ENCODE data around the gene LRRC61. TPM values are rescaled to one million over a fixed set of nuclear protein-coding genes. Genes with fewer than 3 reads are reported as not detected.
"Not testable (repeated sequence)": the region's sequence is repeated elsewhere in the genome, so short reads cannot be mapped to it uniquely, and the experiment has no call there.

The LRRC61 gene
- total RNA-seq, 1 experiment from 2014 or later, result not detected

DNA sequence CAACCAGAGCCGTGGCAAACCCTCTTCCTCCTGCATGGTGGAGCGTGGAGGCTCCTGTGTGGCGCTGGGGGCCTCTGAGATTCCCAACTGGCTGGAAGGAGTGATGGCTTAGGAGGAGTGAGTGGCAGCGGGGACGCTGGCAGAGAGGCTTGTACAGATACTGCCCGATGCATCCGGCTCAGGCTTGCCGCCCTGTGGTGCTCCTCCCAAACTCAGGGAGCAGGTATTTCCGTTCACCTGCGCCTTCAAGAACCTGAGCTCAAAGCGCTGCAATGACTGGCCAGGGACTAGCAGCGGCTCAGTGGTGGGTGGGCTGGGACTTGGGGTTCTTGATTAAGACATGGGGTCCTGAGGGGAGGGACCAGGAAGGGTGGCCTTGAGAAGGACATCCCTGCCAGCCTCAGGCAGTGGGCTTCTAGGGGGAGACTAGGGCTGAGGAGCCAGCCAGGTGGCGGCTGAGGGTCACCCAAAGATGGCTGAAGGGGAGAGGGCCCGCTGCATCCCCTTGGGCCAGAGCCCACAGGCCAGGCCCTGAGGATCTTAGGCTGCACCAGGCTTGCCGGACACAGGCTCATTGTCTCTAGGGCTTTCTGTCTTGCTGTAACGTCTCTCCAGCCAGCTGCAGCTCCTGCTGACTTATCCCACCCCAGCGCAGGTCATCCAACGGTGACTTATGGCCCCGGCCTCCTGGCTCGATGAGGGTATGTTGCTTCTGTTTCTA is 59.1 kb downstream of the LRRC61 start:
- no peak for DNase-seq (ENCODE audit: low spot score)

DNA sequence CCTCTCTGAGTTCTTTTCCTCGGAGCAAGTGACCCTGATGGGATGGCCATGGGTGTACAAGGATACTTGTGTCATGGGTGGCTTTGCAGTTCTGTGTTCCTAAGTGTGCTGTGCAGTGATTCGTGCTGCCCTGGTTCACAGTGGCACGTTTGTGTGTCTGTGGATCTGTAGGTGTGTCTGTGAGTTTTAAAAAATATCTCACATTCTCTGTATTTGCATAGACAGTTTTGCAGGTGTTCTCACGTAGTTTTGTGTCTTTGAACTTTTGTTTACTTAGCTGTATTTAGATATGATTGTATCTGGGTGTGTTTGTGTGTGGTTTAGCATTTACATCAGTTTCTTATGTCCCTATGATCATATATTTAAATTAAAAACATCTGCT is 59.7 kb downstream of the LRRC61 start:
- no peak for DNase-seq (ENCODE audit: low spot score)

DNA sequence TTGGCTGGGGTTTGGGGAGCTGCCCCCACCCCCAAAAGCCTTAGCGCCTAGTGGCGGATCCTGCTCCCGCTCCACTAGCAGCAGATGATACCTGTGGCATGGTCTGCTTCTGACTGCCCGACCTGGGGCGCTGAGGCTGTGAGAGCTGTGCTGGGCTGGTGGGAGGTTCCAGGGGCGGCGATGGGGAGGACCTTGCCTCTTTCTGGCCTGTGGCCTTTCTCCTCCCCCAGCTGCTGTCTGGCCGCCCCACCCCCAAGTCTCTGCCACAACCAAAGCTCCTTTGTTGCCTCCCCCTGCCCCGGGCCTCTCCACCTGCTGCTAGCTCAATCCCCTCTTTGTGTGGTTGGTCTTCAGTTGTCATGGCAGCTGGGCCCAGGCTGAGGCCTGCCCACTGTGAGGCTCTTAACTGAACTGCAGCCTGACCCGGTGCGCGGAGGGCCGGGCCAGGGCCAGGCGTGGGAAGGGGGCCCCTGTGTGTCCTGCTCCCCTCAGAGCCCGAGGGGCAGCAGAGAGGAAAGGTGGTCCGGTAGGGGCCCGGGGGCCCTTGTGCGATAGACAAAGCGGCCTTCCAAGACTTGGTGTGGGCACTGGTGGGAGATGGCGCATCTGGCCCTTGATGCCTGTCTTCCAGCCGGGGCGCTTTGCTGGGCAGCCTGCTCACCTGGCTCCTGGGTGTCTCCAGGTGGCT is 60.7 kb downstream of the LRRC61 start:
- no peak for DNase-seq (ENCODE audit: low spot score)

DNA sequence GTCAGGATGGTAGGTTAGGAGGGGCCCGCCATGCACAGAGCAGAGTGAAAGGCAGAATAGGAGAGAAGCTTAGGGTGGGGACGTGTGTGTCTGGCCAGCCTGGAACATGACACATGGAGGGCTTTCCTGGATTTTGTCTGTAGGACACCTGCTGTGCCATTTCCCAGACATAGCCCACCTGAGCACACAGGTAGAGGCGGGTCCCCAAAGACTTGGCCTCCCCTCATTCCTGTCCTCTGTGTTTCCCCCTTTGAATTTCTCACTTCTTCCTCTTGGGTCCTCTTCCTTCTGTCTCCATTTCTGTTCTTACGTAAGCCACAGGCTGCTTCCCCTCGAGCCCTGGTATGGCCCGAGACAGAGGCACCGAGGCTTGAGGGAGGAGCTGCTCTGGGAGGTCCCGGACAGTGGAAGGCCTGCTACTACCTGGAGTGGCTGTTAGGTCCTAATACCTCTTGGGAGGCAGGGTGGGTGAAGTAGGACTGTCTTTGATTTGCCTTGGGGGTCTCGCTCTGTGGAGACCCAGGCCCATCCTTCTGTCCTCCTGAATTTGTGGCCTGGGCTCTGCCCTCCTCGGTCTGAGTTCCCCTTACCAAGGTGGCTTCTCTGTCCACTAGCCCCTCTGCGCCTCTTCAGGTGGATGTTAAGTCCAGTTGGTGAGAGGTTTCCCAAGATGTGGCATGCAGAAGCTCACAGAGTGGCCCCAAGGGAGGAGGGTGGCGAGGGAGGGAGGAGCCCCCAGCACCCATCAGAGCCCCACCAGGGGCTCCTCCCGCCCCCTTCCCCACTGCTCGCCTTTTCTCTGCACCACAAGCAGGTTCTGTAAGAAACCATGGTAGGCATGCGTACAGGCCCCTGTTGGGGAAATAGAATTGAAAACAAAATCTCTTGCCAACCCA is 61.5 kb downstream of the LRRC61 start:
- DNase-seq (ENCODE audit: low spot score), result no peak

DNA sequence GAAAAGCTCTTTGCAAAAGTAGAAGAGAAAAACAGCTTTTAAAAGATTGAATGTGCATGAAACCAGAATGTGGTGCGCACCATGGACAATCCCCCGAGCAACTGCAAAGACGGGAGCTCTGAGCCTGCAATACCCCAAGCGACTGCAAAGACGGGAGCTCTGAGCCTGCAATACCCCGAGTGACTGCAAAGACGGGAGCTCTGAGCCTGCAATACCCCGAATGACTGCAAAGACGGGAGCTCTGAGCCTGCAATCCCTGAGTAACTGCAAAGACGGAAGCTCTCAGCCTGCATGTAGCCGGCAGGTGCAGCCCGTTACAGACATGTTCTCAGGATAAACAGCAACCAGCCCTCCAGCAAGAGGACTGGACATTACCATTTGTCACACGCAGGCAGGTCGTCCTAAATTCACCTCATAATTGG is 62.2 kb downstream of the LRRC61 start:
- DNase-seq (ENCODE audit: low spot score), result no peak

DNA sequence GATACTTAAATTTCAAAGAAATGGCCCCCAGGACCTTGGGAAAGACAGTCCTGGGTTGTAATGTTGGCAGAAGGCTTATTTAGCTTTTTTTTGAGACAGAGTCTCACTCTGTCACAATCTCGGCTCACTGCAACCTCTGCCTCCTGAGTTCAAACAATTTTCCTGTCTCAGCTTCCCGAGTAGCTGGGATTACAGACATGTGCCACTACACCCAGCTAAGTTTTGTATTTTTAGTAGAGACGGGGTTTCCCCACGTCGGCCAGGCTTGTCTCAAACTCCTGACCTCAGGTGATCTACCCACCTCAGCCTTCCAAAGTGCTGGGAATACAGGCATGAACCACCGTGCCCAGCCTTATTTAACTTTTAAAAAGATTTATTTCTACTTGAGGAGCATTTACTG is 62.7 kb downstream of the LRRC61 start:
- not testable (repeated sequence) for DNase-seq (ENCODE audit: low spot score)

Other genes with a start within 250 kb of the LRRC61 start
- gene ACTR3C, start 190 bp downstream of the LRRC61 start, total RNA-seq (2014; rRNA removed; shearing (Covaris generic)), result 0.88 and 2.8 TPM in 2 replicates
- 48.7 and 50.4 TPM in 2 replicates for gene RARRES2, start 18.3 kb downstream of the LRRC61 start, total RNA-seq (2014; rRNA removed; shearing (Covaris generic))
- 237 and 258 TPM in 2 replicates for gene REPIN1, start 45.5 kb downstream of the LRRC61 start, total RNA-seq (2014; rRNA removed; shearing (Covaris generic))
- 5.7 and 11.1 TPM in 2 replicates for gene ZNF775, start 56.0 kb downstream of the LRRC61 start, total RNA-seq (2014; rRNA removed; shearing (Covaris generic))
- not detected in 2 replicates for gene GIMAP8, start 127.3 kb downstream of the LRRC61 start, total RNA-seq (2014; rRNA removed; shearing (Covaris generic))
- gene GIMAP7, start 191.5 kb downstream of the LRRC61 start, total RNA-seq (2014; rRNA removed; shearing (Covaris generic)), result not detected in 2 replicates
- gene GIMAP4, start 244.0 kb downstream of the LRRC61 start, total RNA-seq (2014; rRNA removed; shearing (Covaris generic)), result not detected in 2 replicates

Measured in A172 (cell line).